GM21717 (cell line): ENCODE measurements around the gene TBX20.
"Not testable (repeated sequence)": the region's sequence is repeated elsewhere in the genome, so short reads cannot be mapped to it uniquely, and the experiment has no call there.

Experiments
- ATAC-seq: cut with Tn5 transposase; IDR thresholded peaks from one replicate; pipeline ENCODE4 v1.9.1; 2021; ENCODE audit warnings: mild to moderate bottlenecking, moderate library complexity; ENCODE audit not compliant: unreplicated experiment

The TBX20 gene

GRCh38 chr7:35167158-35167557 is 86.7 kb downstream of the TBX20 start:
- ATAC-seq, result not testable (repeated sequence)

GRCh38 chr7:35161059-35161740 is 92.7 kb downstream of the TBX20 start:
- ATAC-seq, result not testable (repeated sequence)
